Esophagus squamous epithelium (tissue), 5 donors: Measurements from ENCODE around the gene DYNC1LI1. TPM values are rescaled to one million over a fixed set of nuclear protein-coding genes. Genes with fewer than 3 reads are reported as not detected.

Experiments
- DNase-seq: peaks from one replicate; lab custom pipeline; 2025; lab: John Stamatoyannopoulos, UW
- H3K27ac ChIP-seq, 4 donors: fragments of 200-600 bp; sonication (generic); one replicate each; pipeline ENCODE4 v1.5.1; 2016 to 2019; ENCODE audit warnings: mild to moderate bottlenecking in 1 of 4
- H3K27me3 ChIP-seq, 4 donors: fragments of 200-600 bp; sonication (generic); 1 replicate in 3 of 4; 2 replicates in 1 of 4; pipeline versions ENCODE4 v1.5.1 to v1.6.0; 2017 to 2021; ENCODE audit warnings: antibody characterized with exemption in 1 of 4
- H3K36me3 ChIP-seq, 3 donors: fragments of 200-600 bp; sonication (generic); one replicate each; pipeline ENCODE4 v1.5.1; 2016 to 2019
- H3K4me1 ChIP-seq, 3 donors: fragments of 200-600 bp; sonication (generic); one replicate each; pipeline ENCODE4 v1.5.1; 2017 to 2019
- H3K4me3 ChIP-seq, 4 donors: fragments of 200-600 bp; sonication (generic); 1 replicate in 3 of 4; 2 replicates in 1 of 4; pipeline ENCODE4 v1.5.1; 2016 to 2019; ENCODE audit warnings: mild to moderate bottlenecking in 2 of 4, moderate library complexity in 1 of 4
- H3K9me3 ChIP-seq, 3 donors: fragments of 200-600 bp; sonication (generic); one replicate each; pipeline ENCODE4 v1.5.1; 2016 to 2019
- CTCF ChIP-seq, 6 experiments: fragments of 450-650 bp in 4 of 6; fragments of 200-600 bp in 2 of 6; sonication (generic) in 2 of 6; IDR thresholded peaks; one replicate each; pipeline ENCODE4 v1.5.1; 2016 to 2019; ENCODE audit warnings: antibody characterized with exemption in 6 of 6, mild to moderate bottlenecking in 4 of 6, moderate library complexity in 4 of 6
- POLR2A ChIP-seq, 4 donors: fragments of 450-650 bp; IDR thresholded peaks; one replicate each; pipeline ENCODE4 v1.6.1; 2017; ENCODE audit warnings: antibody characterized with exemption in 4 of 4, mild to moderate bottlenecking in 4 of 4, moderate library complexity in 3 of 4
- WGBS, 2 donors: methylation state at CpG; one replicate each; pipeline ENCODE4 v1.1.5; 2018; 5-methylcytosine and 5-hydroxymethylcytosine counted together
- intact Hi-C: fragments of 100-400 bp; cut with DNase I; formaldehyde crosslinking; loops from one replicate; pipeline ENCODE4 v1.15.0; 2022
- total RNA-seq, 4 donors: library from RNA; depleted of rRNA; stranded (reverse); fragments of >200 nt; gene quantifications; one replicate each; pipeline ENCODE4 v1.1.0, GENCODE V29; 2016
- donor health status: DM: yes; HTN: yes; CAD: no.

Gene DYNC1LI1
- total RNA-seq, 4 donors from 2014 or later, result 12.8 to 29.9 (median 24.8) TPM

- no peaks in the 10 kb centered on the region for H3K36me3 ChIP-seq
- H3K4me3 ChIP-seq, result no peak overlapping the region
- H3K4me1 ChIP-seq, result peaks cover 0 to 18% (median 0%) of the 10 kb centered on the region in 3 donors
- 81 to 86% methylated on average over 2 of the region's 2 CpGs for WGBS, 2 donors
- H3K27ac ChIP-seq, result no peak overlapping the region
- TF ChIP-seq POLR2A (IDR thresholded peaks at IDR 0.05) (no peak), CTCF (IDR thresholded peaks at IDR 0.05) (no peak)
- H3K27me3 ChIP-seq, result no peaks in the 10 kb centered on the region
- intact Hi-C loops, result no loop called here
- H3K9me3 ChIP-seq, result no peaks in the 10 kb centered on the region
- DNase-seq, result no peak
Observed at GRCh38 chr3:32553459-32553858, 17.2 kb downstream of the DYNC1LI1 start.

DNA sequence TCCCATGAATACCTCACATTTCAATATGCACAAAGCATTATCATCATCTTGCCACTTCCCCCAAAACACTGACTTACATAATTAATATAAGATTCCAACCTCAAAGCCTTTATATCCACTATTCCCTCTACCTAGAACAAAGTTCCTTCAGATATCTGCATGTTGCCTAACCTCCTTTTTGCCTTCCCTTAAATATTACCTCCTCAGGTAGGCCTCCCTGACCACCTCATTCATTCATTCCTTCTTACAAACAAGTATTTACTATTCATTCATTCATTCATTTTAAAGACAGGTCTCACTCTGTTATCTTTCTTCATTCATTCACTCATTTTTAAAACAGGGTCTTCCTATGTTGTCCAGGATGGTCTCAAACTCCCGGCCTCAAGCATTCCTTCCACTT is 18.6 kb downstream of the DYNC1LI1 start:
- Histone ChIP-seq H3K27me3 (no peaks in the 10 kb centered on the region), H3K4me3 (no peak overlapping the region), H3K36me3 (no peaks in the 10 kb centered on the region), H3K9me3 (no peaks in the 10 kb centered on the region), H3K4me1 (peaks cover 0 to 12% (median 0%) of the 10 kb centered on the region in 3 donors), H3K27ac (no peak overlapping the region)
- intact Hi-C loops, result no loop called here
- 94 to 100% methylated on average over 1 of the region's 1 CpG for WGBS, 2 donors
- DNase-seq, result no peak
- no peak for TF ChIP-seq POLR2A (IDR thresholded peaks at IDR 0.05)

GRCh38 chr3:32551496-32551895 is 19.2 kb downstream of the DYNC1LI1 start:
- H3K36me3 ChIP-seq, result no peaks in the 10 kb centered on the region
- H3K4me1 ChIP-seq, result peaks cover 0 to 12% (median 0%) of the 10 kb centered on the region in 3 donors
- H3K9me3 ChIP-seq, result no peaks in the 10 kb centered on the region
- no peak overlapping the region for H3K27ac ChIP-seq
- H3K4me3 ChIP-seq, result no peak overlapping the region
- no peak for DNase-seq
- H3K27me3 ChIP-seq, result no peaks in the 10 kb centered on the region
- no peak for TF ChIP-seq POLR2A (IDR thresholded peaks at IDR 0.05)
- TF ChIP-seq CTCF (IDR thresholded peaks at IDR 0.05), result no peak
- intact Hi-C loops, result no loop called here

GRCh38 chr3:32551087-32551486 is 19.6 kb downstream of the DYNC1LI1 start:
- DNase-seq, result no peak
- H3K9me3 ChIP-seq, result no peaks in the 10 kb centered on the region
- TF ChIP-seq POLR2A (IDR thresholded peaks at IDR 0.05), result no peak
- no peak for TF ChIP-seq CTCF (IDR thresholded peaks at IDR 0.05)
- no peaks in the 10 kb centered on the region for H3K27me3 ChIP-seq
- 56 to 64% methylated on average over 2 of the region's 2 CpGs for WGBS, 2 donors
- no peak overlapping the region for H3K4me3 ChIP-seq
- H3K27ac ChIP-seq, result no peak overlapping the region
- H3K36me3 ChIP-seq, result no peaks in the 10 kb centered on the region
- H3K4me1 ChIP-seq, result peaks cover 0 to 12% (median 0%) of the 10 kb centered on the region in 3 donors
- intact Hi-C loops, result no loop called here

- no peaks in the 10 kb centered on the region for H3K27me3 ChIP-seq
- intact Hi-C loops, result no loop called here
- no peak overlapping the region for H3K27ac ChIP-seq
- DNase-seq, result no peak
- no peak overlapping the region for H3K4me3 ChIP-seq
- no peaks in the 10 kb centered on the region for H3K4me1 ChIP-seq
- H3K9me3 ChIP-seq, result no peaks in the 10 kb centered on the region
- TF ChIP-seq POLR2A (IDR thresholded peaks at IDR 0.05) (no peak), CTCF (IDR thresholded peaks at IDR 0.05) (no peak)
- H3K36me3 ChIP-seq, result peaks cover 0 to 14% (median 0%) of the 10 kb centered on the region in 3 donors
Observed at GRCh38 chr3:32545305-32545704, 25.4 kb downstream of the DYNC1LI1 start.

- intact Hi-C loops, result no loop called here
- H3K9me3 ChIP-seq, result no peaks in the 10 kb centered on the region
- H3K27me3 ChIP-seq, result no peaks in the 10 kb centered on the region
- no peak overlapping the region for H3K4me3 ChIP-seq
- peaks cover 0 to 18% (median 0%) of the 10 kb centered on the region in 3 donors for H3K36me3 ChIP-seq
- no peak for DNase-seq
- H3K27ac ChIP-seq, result no peak overlapping the region
- no peak for TF ChIP-seq POLR2A (IDR thresholded peaks at IDR 0.05)
- no peak for TF ChIP-seq CTCF (IDR thresholded peaks at IDR 0.05)
- WGBS, 2 donors, result 80 to 83% methylated on average over 2 of the region's 2 CpGs
- H3K4me1 ChIP-seq, result no peaks in the 10 kb centered on the region
Observed at GRCh38 chr3:32544894-32545293, 25.8 kb downstream of the DYNC1LI1 start.
